SKM-1 (cell line): ENCODE data around the gene CLPTM1.
"Not testable (repeated sequence)": the region's sequence is repeated elsewhere in the genome, so short reads cannot be mapped to it uniquely, and the experiment has no call there.

ENCODE experiments used
- DNase-seq: peaks from one replicate; lab custom pipeline; 2025; ENCODE audit not compliant: unreplicated experiment; lab: John Stamatoyannopoulos, UW

Gene CLPTM1

DNA sequence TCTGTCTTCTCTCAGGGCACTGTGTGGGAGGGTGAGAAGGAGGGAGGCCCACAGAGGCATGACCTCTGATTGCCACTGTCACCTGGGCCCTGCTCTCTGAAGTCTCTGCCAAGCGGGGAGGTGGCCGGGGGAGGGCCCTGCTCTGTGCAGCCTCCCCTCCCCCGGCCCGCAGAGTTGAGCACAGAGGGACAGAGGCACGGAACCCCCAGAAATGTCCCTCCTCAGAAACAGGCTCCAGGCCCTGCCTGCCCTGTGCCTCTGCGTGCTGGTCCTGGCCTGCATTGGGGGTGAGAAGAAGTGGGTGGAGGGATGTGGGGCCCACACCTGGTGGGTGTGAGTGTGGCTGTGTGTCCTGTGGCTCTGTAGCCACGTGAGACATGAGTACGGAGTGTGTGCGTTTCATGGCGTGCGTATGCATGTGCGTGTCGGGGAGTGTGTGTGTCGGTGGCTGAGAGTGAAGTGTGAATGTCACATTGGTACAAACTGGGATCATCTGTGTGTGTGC lies 13.1 kb upstream of the CLPTM1 start, which contains the start of gene APOC4:
TSS of gene APOC4 (plus strand) at position 171 of the 505 bp plus-strand sequence. CDS start at position 212, 41 bp downstream.
- DNase-seq: no peak

GRCh38 chr19:44943801-44944249 lies 11.4 kb upstream of the CLPTM1 start:
- peak; percentile 30 for DNase-seq

GRCh38 chr19:44947041-44947581 lies 8.1 kb upstream of the CLPTM1 start:
- no peak for DNase-seq

DNA sequence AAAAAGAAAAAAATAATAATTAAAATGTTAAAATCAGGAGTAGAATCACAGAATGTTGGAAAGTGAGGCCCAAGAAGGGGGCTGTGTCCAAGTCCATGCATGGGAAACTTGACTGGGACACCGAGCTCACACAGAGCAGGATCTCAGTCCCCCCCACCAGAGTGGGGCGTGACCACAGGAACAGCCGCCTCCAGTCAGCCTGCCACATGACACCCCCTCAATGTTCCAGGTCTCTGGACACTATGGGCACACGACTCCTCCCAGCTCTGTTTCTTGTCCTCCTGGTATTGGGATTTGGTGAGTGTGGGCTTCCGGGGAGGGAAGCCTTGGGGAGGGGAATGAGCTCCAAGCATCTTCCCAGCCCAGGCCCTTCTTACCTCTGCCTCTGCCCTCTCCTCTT lies 6.9 kb upstream of the CLPTM1 start:
- DNase-seq: no peak

DNA sequence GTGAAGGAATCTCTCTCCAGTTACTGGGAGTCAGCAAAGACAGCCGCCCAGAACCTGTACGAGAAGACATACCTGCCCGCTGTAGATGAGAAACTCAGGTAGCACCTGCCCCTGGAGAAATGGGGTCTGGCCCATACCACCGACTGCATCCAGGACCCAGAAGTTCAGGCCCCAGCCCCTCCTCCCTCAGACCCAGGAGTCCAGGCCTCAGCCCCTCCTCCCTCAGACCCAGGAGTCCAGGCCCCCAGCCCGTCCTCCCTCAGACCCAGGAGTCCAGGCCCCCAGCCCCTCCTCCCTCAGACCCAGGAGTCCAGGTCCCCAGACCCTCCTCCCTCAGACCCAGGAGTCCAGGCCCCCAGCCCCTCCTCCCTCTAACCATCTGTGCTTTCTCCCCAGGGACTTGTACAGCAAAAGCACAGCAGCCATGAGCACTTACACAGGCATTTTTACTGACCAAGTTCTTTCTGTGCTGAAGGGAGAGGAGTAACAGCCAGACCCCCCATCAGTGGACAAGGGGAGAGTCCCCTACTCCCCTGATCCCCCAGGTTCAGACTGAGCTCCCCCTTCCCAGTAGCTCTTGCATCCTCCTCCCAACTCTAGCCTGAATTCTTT lies 6.3 kb upstream of the CLPTM1 start:
- no peak for DNase-seq

DNA sequence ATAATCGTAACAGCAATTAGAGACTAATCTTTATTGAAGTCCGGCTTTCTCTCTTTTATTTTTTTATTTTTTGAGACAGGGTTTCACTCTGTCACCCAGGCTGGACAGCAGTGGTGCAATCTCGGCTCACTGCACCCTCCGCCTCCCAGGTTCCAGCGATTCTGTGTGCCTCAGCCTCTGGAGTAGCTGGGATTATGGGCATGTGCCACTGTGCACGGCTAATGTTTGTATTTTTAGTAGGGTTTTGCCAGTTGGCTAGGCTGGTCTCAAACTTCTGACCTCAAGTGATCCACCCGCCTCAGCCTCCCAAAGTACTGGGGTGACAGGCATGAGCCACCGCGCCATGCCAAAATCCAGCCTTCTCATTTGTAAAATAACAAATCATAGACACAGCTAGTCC lies 5.6 kb upstream of the CLPTM1 start:
- no peak for DNase-seq

GRCh38 chr19:44951179-44952159 lies 3.7 kb upstream of the CLPTM1 start:
- DNase-seq: peak; percentile 5

GRCh38 chr19:44954278-44954648 lies 917 bp upstream of the CLPTM1 start:
- DNase-seq: no peak

DNA sequence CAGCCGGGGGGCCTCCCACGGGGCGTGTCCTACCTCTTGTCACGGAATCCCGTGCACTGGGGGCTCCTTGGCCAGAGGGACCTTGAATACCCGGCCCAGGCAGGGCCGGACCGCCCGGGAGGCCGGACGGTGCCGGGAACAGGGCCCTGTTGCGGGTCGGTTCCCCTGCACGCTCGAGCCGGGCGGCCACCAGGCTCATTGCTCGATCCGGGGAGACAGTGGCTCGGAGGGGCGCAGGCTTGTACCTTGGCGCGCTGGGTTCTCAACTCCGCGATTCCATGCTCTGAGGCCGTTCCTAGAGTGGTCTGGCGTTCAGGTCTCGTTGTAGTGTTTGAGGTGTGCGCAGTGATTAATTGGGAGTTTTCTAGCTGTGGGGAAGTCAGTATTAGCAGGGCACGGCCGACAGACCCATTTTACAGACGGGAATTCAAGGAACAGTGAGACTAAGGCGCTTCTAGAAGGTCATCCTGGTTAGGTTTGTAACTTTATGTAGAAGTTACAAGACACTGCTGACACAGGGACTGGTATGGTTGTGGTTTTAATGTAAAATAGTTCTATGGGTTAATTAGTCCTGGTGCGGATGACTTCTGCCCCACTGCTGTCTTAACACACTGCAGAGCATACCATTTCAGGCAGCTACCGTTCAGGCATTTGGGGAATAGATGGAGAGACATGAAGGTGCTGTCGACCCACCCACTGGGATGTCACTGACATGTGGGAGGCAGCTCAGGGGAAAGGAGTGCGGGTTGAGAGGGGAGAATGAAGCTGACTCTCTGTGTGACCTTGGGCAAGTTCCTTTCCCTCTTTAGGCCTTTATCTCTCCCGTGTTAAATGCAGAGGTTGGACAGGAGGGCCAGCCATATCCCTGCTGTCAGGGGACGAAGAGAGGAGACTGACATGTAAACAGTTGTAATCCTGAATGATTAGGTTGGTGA lies 592 bp downstream of the CLPTM1 start:
- no peak for DNase-seq

DNA sequence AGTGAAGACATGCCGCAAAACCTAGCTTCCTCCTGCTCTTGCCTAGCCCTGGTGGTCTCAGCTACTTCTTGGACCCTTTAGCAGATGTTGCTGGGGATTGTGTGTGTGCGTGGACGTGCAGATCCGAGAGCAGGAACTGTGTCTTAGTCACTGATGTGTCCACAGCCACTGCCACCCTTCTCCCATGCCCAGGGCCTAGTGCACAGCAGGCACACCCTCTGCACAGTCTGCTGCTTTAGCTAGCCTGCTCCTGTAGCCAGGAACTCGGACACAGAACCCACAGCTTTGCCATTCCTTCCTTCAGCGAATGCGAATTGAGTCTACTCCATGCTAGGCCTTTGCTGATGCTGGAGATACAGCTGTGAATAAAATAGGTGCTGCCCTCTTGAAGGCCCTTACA lies 2.3 kb downstream of the CLPTM1 start:
- no peak for DNase-seq

DNA sequence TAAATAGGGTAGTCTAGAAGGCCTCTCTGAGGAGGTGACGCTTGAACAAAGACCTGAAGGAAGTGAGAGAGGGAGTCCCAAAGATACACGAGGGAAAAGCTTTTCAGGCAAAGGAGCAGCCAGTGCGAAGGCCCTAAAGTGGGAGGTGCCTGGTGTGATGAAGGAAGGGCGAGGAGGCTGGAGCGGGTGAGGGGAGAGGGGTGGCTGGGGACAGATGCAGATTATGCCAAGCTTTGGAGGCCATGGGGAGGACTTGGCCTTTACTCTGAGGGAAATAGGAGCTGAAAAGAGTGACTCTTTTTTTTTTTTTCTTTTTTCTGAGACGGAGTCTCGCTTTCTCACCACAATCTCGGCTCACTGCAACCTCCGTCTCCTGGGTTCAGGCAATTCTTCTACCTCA lies 2.9 kb downstream of the CLPTM1 start:
- DNase-seq: no peak

GRCh38 chr19:44959691-44960090 lies 4.5 kb downstream of the CLPTM1 start:
- DNase-seq: no peak

DNA sequence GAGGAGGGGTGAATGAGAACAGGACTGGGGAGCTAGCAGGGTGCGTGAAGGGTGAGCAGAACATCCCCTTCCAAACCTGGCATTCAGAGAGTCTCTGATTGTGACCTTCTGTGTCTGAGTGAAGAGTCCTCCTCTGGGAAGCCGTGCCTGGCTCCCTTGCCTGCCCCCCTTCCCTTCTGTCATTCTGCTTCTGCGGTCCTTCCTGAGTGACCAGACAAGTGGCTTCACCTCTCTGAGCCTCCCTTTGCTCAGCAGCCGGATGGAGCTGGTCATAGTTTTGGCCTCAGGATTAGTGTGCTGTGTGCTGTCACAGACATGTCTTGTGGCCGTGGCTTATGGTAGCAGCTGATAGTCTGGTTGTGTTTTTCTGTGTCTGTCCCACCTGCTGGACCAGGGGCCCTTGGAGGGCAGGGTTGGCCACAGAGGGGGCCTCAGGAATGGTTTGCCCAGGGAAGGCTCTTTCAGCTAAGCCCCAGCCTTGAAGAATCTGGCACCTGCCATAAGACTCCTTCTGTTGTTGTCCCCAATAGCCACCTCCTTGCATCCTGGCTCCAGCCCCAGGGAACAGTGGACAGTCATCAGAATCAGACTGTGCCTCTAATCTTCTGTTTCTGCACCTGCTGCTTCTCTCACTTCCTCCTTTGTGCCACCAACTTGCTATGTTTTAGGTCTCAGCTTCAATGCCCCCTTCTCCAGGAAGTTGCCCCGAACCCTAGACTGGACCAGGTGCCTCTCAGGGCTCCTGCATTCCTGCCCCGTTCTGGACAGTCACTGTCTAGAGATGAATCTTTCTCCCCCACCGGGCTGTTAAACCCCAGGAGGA lies 5.9 kb downstream of the CLPTM1 start:
- DNase-seq: no peak

DNA sequence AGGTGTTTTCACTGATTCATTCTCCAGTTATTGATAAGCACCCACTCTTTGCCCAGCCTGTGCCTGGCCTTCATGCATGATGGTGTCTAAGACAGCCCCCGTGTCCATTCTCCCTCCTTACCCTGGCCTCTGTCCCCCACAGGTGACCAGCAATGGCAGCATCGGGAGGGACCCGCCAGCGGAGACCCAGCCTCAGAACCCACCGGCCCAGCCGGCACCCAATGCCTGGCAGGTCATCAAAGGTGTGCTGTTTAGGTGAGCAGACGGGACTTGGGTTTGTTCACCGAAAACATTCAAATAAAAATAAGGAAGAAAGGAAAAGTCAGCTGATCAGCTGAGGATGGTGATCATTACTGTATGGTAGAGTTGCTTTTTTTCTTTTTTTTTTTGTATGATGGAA lies 6.6 kb downstream of the CLPTM1 start:
- no peak for DNase-seq

DNA sequence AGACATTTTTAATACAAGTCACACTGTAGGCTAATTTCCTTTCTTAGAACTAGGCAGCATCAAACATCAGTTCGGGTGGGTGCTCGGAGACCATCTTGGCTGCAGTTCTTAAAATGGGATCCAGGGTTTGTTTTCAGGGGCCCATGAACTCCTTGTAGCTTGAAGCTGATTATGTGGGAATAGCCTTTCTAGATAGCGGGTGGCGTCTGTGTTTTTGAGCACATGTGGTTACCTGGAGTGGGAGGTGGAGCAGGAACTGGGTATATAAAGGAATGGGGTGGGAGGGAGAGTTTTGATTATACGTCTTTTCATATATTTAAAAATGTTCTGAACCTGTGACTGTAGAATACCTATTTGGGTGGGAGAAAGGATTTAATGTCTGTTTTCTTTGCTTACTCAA lies 12.9 kb downstream of the CLPTM1 start:
- DNase-seq: no peak

GRCh38 chr19:44968670-44969069 lies 13.5 kb downstream of the CLPTM1 start:
- DNase-seq: no peak

DNA sequence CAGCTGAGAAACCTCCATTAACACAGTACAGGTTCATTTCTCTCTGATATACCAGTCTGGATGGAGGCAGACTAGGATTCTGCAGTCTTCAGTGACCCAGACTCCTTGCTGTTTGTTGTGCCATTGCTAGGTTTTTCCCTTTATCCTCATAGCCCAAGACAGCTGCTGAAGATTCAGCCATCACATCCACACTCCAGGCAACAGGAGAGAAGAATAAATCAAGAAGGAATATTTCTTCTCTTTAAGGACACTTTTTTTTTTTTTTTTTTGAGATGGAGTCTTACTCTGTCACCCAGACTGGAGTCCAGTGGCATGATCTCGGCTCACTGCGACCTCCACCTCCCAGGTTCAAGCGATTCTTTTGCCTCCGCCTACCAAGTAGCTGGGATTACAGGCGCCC lies 14.3 kb downstream of the CLPTM1 start:
- DNase-seq: no peak

GRCh38 chr19:44971451-44971850 lies 16.3 kb downstream of the CLPTM1 start:
- DNase-seq: not testable (repeated sequence)

DNA sequence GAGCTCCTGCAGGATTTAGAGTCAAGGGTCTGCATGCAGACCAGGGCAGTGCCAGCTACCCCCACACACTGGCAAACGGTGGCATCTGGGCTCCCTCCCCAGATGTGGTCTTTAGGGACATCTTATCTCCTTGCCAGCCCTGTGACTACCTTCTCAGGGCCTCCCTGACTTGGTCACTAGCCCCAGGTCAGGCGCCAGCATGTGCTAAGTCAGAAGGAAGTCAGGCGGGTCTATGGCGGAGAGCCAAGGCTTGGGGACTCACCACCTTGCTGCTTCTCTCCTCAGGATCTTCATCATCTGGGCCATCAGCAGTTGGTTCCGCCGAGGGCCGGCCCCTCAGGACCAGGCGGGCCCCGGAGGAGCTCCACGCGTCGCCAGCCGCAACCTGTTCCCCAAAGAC lies 17.6 kb downstream of the CLPTM1 start:
- DNase-seq: no peak
